Epithelial cell of esophagus (primary cell): ENCODE measurements around the gene SMAD4.

Source experiments
- DNase-seq: peaks from one replicate; pipeline ENCODE4 v3.0.0; 2010; ENCODE audit warnings: low read depth
- H3K4me3 ChIP-seq: 2 replicates; pipeline ENCODE4 v1.5.1; 2011; ENCODE audit warnings: mild to moderate bottlenecking, low read length, control low read depth
- TF ChIP-seq, protein P1 (sequence below): IDR thresholded peaks from 2 replicates; pipeline ENCODE4 v1.5.1; 2011; ENCODE audit warnings: low read depth, mild to moderate bottlenecking, low read length, control low read depth, inconsistent platforms; ENCODE audit not compliant: insufficient read depth; ENCODE audit errors: missing control alignments

The SMAD4 gene

DNA sequence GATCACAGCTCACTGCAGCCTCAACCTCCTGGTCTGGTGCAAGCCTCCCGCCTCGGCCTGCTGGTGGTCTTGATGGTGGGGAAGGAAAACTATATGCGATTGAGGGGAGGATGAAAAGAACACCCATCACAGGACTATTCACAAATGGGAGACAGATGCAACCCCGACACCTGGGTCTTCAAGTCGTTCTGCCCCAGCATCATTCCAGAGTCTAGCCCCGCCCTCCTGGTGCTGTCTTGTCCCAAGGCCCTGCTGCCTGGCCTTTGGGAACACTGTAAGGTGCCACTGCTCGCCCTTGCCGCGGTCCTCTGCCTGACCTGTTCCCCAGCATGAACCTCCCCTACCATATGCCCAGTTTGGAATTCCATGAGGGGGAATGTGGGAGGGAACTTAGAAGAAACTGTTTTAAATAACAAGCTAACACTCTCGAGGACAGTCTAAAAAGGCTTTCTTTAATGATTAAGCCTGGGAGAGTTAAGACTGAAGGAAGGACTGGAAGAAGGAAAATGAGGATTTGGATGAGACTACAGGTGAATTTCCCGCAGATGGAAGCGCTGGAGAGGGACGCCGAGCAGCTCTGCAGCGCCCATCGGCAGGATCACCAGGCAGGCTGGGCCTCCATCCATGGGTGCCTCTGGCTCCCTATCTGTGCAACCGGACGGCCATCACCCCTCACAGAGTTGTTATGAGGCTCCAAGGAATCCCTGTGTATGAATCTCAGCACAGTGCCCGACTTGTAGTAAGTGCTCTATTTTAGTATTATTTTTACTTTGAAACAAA is 92.4 kb downstream of the SMAD4 start:
- TF ChIP-seq, protein P1, sequence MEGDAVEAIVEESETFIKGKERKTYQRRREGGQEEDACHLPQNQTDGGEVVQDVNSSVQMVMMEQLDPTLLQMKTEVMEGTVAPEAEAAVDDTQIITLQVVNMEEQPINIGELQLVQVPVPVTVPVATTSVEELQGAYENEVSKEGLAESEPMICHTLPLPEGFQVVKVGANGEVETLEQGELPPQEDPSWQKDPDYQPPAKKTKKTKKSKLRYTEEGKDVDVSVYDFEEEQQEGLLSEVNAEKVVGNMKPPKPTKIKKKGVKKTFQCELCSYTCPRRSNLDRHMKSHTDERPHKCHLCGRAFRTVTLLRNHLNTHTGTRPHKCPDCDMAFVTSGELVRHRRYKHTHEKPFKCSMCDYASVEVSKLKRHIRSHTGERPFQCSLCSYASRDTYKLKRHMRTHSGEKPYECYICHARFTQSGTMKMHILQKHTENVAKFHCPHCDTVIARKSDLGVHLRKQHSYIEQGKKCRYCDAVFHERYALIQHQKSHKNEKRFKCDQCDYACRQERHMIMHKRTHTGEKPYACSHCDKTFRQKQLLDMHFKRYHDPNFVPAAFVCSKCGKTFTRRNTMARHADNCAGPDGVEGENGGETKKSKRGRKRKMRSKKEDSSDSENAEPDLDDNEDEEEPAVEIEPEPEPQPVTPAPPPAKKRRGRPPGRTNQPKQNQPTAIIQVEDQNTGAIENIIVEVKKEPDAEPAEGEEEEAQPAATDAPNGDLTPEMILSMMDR = no peak
- DNase-seq = no peak
- no peak overlapping the region for H3K4me3 ChIP-seq

DNA sequence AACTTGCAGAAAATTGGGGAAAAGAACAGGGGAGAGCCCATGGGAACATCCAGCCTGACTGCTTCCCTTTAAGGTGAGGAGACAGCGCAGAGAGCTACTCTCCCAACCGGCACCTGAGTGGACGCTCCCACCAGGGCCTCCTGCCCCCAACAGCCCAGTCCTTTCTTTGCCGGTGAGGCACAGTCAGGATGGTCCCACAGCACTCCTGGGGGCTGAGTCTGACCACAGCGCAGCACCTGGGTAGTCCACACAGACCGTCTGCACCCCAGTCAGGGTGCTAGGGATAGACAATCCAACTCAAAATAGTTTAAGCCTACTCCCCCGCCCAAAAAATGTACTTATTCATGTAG is 93.0 kb downstream of the SMAD4 start:
- DNase-seq = no peak
- TF ChIP-seq, protein P1 = no peak
- no peak overlapping the region for H3K4me3 ChIP-seq

DNA sequence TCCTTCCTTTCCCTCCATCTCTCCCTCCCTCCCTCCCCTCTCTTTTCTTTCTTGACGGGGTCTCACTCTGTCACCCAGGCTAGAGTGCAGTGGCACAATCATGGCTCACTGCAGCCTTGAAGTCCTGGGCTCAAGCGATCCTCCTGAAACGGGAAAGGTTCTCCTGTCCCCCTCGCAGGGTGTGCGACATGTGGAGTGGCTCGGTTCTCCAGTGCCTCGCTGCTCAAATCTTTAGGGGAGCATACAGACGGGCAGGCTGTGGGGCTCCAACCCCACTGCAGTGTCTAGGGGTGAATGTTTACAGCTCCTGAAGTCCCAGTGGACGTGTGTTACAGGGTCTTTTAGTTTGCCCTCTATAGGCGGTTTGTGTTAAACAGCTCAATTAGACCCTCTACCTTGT is 93.5 kb downstream of the SMAD4 start:
- H3K4me3 ChIP-seq = no peak overlapping the region
- TF ChIP-seq, protein P1 = no peak
- no peak for DNase-seq

DNA sequence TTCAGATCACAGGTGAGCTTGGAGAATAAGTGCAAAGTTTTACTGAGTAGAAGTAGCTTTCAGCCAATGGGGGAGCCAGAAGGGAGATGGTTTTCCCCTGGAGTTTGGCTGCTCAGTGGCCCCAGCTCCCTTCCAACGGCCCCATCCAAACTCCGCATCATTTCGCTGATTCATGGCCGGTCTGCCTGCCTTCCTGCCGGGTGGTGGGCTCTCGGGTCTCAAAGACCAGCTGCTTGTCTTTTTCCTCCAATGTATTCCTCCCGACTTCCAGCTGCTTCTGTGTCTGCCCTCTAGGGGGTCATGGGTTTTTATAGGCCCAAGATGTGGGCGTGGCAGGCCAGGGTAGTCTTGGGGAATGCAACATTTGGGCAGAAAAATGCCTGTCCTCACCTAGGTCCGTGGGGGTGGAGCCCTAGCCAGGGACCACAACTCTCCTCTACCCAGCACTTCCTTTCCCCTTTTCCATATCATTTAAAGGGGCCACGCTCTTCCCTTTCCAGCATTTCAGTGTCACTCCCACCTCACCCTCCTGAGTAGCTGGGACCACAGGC is 94.0 kb downstream of the SMAD4 start:
- DNase-seq = no peak
- TF ChIP-seq, protein P1 = no peak

DNA sequence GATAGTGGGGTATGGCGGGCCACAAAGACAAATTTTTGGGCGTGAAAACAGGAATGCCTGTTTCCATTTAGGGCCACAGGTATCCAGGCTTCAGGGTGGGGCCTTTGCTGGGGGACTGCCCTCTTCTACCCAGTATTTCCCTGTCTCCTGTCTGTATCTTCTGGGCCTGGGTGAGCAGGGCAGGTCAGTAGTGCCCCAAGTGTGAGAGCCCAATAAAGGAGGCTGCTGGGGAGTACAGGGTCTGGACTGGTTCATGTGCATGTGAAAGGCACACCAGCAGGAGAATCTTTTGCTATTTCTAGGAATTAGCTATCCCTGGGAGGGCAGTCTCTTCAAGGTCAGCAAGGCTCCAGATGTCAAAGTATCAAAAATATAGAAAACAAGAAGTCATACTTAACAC is 96.0 kb downstream of the SMAD4 start:
- H3K4me3 ChIP-seq = no peak overlapping the region
- DNase-seq = no peak
- TF ChIP-seq, protein P1 = no peak

More for the DNA sequence above, 94.0 kb downstream of the SMAD4 start:
- H3K4me3 ChIP-seq = no peak overlapping the region

DNA sequence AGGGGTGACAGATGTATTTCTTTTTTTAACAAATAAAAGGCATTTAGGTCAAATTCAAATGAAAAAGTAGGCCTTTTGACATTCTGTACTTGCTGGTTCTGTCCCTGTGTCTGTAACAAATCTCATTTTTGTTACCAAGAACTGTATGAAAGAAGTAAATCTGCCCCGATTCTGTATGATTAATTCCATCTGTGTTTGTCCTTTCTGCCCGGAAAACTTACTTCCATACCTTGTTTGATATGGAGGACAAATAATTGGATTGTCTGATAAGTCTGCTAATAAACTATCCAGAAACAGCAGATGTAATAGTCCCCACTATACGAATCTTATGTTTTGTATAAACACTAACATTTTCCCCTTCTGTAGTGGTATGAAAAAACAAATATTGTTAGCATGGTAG is 97.7 kb downstream of the SMAD4 start:
- DNase-seq = no peak
- no peak overlapping the region for H3K4me3 ChIP-seq
- TF ChIP-seq, protein P1 = no peak

DNA sequence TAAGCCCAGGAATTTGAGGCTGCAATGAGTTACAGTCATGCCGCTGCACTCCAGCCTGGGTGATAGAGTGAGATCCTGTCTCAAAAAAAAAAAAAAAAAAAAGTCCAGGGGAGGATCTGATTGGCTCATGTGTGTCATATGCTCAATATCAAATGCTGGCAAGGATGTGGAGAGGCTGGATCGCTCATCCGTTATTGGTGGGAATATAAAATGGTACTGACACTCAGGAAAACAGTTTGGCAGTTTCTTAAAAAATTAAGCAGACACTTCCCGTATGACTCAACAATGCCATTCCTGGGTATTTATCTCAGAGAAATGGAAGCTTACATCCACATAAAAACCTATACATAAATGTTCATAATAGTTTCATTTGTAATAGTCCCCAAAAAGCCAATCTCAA is 98.5 kb downstream of the SMAD4 start:
- DNase-seq = no peak
- TF ChIP-seq, protein P1 = no peak
- no peak overlapping the region for H3K4me3 ChIP-seq
